HG03565 (cell line): ENCODE data around the gene ASIC5.

Experiments used
- ATAC-seq: cut with Tn5 transposase; IDR thresholded peaks from one replicate; pipeline ENCODE4 v1.9.1; 2021; ENCODE audit warnings: mild to moderate bottlenecking, moderate library complexity; ENCODE audit not compliant: unreplicated experiment

ASIC5 gene

DNA sequence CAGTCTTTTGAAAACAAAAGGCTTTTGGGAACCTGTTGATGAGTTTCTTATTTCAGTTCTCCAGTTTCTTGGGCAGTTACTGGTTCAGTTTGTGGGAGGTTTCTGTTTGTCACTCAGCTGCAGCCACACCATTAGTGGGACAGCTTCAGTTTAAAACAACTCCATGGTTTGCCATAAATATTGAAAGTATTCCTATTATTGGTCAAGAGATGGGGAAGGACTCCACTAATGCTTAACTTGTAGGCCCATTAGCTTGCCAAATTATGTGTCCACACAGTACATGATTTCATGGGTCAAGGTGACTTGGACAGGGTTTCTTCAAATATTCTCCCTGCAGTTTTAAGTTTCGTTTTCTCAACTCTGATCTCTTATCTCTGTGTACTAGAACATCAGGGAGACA lies 15.5 kb upstream of the ASIC5 start:
- no peak for ATAC-seq

DNA sequence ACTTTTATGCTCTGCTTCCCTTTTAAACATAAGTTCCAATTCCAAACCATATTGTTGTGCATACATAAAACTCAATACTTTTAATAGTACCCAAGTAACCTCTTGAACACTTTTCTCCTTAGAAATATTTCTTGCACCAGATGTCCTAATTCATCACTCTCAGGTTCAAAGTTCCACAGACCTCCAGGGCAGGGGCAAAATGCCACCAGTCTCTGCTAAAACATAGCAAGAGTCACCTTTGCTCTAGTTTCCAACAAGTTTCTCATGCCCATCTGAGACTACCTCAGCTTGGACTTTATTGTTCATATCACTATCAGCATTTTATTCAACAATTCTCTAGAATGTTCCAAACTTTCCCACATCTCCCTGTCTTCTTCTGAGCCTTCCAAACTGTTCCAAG lies 13.7 kb upstream of the ASIC5 start:
- ATAC-seq: no peak

GRCh38 chr4:155878611-155879010 lies 12.5 kb upstream of the ASIC5 start:
- ATAC-seq: no peak

GRCh38 chr4:155877971-155878370 lies 11.9 kb upstream of the ASIC5 start:
- ATAC-seq: no peak

DNA sequence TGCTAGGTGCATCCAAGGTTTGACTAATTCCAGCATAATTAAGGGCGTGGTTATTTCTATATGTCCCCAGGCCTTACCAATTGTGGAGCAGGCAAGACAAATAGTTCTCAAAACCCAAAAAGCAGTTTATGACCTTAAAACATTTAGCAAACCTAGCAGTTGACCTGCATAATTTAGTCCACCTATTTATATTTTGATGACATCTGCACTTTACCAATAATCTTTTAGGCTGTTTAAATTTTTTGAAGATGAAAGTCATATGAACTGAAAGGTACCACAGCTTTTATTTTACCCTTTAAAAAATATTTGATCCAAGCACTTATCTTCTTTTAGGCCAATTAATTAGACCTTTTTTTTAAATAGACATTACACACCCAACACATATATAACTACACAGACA lies 9.8 kb upstream of the ASIC5 start:
- ATAC-seq: no peak

DNA sequence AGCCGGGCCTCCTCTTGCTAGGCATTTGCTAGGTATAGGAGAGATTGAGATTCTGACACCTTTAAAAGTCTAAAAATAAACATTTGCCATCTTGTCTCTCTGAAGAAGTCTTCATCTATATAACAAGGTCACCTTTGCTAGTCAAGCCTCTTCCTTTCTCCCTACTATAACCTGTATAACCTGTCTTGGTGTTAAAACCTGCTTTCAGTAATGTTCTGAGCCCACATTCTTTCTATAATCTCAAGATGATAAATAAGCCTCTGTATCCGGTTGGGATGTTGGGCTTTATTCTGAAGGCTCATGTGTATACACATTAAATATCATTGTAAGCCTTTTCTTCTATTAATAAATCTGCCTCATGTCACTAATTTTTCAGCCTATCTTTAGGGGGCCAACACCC lies 10.2 kb downstream of the ASIC5 start:
- no peak for ATAC-seq

GRCh38 chr4:155854582-155855226 lies 11.4 kb downstream of the ASIC5 start:
- no peak for ATAC-seq

DNA sequence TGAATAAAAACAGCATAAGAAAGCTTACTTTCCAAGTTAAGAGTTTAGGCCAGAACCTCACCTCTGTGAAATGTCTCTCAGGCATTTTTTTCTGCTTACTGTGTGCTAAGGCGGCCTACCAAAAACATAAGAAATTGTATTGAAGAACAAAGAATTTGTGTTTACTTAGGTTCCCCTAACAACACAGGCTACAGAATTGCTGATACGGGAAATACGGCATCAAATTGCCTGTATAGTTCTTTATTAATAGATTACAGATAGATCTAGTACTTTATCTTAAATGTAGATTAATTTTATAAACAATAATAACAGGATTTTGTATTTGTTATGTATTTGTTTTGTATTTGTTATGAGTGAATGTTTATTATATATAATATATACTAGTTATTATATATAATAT lies 12.9 kb downstream of the ASIC5 start:
- ATAC-seq: no peak

- no peak for ATAC-seq
Observed at GRCh38 chr4:155849042-155849441, 17.0 kb downstream of the ASIC5 start.

GRCh38 chr4:155846929-155847328 lies 19.1 kb downstream of the ASIC5 start:
- no peak for ATAC-seq

DNA sequence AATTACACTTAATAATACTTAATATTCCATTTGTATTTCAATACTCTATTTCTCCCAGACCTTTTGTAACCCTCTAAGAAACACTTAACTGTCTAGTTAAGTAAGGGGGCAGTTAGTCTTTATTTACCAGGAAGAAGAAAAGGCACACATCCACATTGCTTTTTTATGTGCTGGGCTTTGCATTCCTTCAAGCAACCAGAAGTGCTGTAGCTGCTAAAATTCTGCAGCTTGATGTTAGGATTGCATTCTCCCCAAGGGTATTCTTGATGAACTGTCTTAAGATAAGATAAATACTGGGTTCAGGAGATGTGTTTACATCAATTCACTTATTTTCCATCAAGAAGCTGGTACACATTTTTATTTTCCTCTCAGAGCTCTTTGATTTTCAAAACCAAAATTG lies 24.0 kb downstream of the ASIC5 start:
- no peak for ATAC-seq

DNA sequence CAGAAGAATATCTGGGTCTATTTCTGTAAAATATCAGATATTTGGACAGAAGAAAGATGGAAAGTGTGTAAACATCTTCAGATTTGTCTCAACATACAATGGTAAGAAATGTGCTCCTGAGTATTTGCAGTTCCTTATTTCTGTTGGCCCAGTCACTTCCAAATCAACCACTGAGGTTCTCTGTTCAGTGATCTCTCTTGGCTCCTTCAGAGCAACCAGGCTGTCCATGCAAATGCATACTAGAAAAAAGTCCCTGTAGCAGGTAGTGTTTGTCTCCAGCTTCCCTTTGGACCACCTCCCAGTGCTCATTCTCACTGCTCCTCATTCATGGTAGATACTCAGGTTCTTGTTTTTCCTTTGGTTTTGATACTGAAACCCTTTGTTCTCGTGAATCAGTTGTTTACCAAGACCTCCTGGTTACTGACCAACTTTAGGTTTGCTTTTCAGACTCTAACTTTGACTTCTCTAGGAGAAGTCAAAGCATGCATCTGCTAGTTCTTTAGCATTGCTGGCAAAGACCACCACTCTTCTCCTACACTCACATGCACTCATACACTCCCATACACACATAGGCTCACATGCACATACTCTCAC lies 28.8 kb downstream of the ASIC5 start:
- peak; percentile 45 for ATAC-seq

DNA sequence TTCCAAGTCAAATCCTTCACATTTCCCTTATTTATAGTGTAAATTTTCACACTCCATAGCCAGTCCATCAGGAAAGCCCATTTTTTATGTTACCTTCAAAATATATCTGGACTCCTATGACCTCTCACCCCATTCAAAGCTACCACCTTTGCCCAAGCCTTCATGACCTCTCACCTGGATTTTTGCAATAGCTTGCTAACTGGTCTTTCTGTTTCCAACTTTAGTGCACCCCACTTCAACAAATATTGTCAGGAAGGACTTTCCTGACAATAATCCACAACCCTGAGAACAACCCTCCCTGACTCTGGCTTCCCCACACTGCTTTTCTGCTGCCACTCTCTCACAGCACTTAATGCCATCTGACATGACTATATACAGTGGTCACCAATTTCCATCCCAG lies 33.4 kb downstream of the ASIC5 start:
- no peak for ATAC-seq

DNA sequence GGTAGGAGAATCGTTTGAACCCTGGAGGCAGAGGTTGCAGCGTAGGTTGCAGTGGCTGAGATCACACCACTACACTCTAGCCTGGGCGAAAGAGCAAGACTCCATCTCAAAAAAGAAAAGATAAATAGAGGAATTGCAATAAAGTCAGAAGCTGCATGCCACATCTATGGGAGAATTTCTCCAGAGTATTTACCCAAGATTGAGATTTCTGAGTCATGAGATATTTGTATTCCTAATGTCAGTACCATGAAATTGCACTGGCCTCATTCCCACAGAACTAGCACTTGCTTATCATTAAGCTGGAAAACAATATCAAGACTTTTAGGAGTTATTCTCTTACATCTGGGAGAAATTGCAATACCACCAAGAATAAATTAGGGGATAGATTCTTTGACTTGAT lies 37.4 kb downstream of the ASIC5 start:
- ATAC-seq: no peak

DNA sequence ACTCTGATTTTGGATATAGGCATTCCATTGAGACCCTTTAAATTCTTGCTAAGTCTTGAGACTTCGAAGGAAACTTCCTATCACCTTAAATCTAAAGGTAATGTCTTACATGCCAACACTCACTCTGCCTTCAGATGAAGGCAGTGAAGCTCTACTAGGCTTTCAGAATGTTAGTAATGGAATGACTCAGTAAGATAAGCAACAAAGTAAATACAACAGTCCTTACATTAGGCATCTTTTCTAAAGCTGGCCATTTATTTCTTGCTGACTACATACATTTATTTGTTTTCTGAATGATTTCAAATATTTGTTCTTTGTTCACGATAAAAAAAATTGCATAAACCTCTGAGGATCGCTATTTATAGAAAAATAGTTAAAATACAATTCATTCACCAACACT lies 43.5 kb downstream of the ASIC5 start:
- ATAC-seq: peak; percentile 68

DNA sequence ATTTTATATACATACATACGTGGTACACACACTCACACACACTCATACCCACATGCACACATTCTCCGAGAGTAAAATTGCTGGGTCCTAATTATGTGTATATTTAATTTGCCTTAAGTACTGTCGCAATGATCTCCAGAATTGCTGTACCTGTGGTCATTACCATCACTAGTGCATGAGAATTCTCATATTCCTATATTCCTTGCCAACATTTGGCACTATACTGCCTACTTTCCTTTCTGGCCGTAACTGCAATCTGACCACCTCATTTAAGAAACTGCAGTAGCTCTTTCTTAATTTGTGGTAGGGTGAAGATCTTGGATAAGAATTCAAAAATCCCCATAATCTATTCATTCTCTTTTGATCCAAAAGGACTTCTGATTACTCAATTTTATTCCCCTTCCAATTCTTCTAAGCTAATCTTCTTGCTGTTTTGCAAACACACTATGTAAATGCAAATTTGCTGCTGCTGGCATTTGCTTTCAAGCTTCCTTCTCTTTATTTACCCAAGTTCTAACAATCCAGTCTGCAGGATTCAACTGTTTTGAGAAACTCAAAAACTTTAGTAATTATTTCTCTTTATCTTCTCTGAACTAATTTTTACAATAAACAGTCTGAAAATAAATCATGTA lies 45.1 kb downstream of the ASIC5 start:
- ATAC-seq: no peak

DNA sequence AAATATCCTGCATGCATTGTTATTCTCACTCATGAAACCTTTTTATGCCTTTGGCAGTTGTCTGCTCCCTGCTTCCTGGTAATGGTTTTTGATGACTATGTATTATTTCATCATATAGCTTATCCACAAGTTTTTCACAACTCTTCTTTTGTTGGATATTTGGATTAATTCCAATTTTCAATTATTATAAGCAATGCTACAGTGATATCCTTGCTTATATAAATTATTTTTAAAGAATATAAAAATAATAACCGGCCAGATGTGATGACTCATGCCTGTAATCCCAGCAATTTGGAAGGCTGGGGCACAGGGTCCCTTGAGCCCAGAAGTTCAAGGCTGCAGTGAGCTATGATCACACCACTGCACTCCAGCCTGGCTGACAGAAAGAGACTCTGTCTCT lies 47.0 kb downstream of the ASIC5 start:
- ATAC-seq: no peak

DNA sequence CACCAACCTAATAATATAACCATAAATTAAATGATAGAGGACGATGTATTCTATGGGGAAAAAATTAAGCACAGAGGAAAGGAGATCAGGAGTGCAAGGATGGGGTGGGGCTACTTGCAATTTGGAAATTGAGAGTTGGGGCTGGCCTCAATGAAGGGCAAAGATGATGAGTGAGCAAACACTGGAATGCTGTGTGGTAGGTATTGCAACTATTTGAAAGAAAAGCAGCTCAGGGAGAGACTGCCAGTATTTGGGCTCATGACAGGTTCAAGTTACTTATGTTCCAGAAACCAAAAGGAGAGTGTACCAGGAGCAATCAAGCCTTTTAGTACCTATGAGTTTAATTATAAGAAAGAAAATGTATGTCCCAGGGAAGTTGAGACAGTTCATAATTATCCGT lies 47.4 kb downstream of the ASIC5 start:
- no peak for ATAC-seq

DNA sequence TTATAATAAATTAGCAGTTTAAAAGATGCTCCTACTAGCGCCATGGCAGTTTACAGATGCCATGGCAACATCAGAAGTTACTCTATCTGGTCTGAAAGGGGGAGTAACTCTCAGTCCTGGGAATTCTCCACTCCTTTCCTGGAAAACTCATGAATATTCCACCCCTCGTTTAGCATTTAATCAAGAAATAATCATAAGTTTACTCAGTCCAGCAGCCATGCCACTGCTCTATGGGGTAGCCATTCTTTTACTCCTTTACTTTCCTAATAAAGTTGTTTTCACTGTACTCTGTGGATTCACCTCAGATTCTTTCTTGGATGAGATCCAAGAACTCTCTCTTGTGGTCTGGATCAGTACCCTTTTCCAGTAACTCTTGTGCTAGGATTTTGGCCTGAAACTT lies 55.0 kb downstream of the ASIC5 start:
- ATAC-seq: no peak

- ATAC-seq: peak; percentile 99
Observed at GRCh38 chr4:155809835-155810234, 56.2 kb downstream of the ASIC5 start.

- ATAC-seq: no peak
Observed at GRCh38 chr4:155807021-155807420, 59.1 kb downstream of the ASIC5 start.

DNA sequence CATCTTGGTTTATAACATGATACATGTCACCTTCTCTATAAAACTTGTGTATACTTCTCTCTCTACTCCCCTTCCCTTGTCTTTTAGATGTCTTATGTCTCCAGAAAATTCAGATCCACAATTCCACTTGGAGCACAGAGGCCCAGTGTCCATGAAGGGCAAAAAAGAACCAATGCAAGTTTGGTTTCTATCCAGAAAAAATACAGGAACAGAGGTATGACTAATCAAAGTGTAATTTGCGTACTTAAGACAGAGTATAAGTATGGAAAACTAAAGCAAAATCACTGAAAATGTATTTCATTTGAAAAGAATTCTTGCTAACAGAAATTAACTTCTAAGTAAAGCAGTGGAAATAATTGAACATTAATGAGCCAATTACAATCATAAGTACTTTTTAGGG lies 61.1 kb downstream of the ASIC5 start:
- no peak for ATAC-seq
